Activated naive CD4-positive, alpha-beta T cell treated with Interleukin-2 at 50 U/mL for 16 hours (primary cell): Measurements from ENCODE around the gene WNT9A.

Experiments used
- DNase-seq: peaks from one replicate; pipeline ENCODE4 v3.0.0-alpha.2; 2020

The WNT9A gene

DNA sequence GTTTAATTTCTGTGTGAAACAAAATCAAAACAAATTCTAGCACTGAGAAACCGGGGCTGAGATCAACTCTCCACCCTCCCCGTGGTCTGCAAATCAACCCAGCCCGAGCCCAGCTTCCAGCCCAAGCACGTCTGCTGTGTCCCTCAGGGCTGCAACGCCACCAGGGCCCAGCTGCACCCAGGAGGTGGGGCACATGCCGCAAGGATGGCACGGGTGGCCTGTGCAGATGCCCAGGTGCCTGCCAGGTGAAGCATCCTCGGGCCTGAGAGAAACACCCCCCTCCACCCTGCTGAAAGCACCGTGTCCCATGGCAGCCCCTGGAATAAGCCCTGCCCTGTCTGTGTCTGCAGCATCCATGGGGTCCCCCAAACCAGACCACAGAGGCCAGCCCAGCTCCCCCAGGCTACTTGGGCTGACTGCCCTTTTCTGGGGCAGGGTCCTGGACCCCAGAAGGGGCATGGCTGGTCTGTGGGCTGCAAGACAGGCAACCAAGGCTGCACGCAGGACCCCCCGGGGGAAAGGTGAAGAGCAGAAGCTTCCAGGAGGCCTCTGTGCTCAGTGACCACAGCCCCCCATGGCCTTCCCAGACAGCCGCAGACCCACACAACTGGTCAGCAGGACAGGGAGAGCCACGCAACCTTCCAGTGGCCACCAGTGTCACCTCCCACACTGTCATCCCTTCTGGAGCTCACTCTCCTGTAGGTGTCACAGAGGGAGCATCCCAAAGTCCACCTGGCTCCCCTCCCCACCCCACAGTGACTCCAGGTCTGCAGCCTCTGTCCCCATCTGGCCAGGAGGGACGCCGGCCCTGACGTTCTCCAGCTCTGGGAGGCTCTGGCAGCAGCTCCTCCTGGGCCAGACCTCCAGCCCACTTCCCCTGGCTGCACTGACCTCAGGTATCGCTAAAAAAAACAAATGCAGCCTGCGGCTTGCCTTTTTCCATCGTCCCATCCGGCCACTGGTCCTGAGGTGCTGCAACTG lies 7.7 kb downstream of the WNT9A start:
- DNase-seq, result no peak

DNA sequence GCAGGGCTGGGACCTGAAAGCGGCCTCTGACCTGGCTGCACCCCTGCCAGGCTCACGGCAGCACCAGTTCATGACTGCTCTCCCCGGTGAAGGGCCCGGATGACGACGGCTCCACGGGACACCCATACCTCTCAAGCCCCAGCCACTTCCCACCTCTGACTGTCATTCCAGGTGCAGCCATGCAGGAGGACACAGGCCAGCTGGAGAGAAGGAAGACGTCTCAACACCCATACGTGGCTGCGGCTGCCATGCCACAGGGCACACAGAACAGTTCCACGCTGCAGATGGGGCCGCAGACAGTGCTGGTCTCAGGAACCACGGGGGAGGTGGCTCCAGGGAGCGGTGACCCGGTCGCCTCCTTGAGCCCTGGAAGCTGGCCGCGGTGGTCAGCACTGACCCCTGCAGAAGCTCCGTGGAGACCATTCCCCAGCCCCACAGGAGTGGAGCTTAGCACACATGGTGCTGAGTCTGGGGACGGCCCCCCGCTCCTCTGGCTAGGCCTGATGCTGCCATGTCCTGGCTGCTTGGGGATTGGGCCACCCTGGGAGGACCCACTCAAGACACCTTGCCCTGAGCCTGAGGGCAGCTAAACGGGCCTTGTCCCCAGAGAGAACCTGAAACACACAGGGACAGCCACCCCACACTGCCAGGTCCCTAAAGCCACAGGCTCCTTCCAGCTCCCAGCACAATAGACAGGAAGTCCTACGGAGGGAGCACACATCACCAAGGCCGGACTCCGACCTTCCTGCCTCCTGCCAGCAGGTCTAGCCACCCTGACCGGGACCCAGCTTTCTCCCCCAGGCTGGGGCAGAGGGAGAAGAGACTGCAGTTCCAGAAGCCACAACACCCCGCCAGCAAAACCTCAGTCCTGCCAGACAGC lies 8.6 kb downstream of the WNT9A start:
- no peak for DNase-seq

DNA sequence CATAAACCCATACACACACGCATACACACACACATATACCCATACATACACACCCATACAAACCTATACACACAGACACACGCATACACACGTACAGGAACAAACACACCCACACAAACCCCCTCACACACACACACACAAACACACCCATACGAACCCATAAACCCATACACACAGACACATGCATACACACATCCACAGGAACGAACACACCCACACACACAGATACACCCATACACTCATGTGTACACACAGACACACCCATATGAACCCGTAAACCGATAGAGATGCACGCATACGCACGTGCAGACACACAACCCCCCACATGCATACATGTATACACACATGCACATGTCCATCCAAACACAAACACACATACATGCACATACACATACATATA lies 9.5 kb downstream of the WNT9A start:
- no peak for DNase-seq

DNA sequence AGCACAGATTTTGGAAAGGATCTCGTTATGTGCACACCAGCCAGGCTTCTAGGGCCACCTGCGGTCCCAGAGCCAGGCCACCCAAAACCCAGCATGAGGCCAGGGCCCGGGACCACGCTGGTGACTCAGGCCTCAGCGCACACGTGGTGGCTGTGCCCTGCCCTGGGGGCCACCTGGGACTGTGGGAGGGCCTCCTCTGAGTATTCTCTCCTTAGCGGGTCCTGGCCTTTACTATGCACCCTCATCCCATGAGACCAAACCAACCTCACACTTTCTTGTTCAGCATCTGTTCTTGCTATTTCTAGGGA lies 9.9 kb downstream of the WNT9A start:
- no peak for DNase-seq

DNA sequence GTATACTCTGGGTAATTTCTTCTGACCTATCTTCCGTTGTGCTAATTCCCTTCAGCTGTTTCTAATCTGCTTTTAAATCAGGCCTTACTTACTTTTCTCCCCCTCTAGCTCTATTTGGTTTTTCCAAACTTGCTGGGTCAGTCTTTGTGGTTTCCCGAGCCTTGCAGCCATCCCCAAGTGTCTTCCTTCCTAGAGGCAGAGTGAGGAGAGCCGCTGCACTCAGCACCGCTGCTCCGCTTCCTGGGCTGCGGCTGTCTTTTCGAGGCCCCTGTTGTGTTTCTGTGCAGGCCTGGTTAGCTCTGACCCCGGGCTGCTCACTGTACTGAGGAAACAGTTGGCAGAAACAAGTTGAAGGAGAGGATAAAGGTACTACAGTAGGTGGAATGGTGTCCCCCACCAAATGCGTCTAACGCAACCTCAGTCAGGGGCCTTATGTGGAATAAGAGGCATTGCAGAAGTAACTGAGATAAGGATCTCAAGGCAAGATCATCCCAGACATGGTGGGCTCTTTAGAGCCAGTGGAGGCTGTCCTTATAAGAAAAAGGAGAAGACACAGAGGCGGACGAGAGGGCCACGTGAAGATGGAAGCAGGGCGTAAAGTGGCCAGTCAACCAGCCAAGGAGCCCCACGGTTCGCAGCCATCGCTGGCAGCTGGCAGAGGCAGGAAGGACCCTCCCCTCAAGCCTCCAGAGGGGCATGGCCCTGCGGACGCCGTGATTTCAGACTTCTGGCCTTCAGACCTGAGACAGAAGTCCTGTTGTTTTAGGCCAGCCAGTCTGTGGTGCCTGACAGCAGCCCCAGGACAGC lies 10.5 kb downstream of the WNT9A start:
- DNase-seq, result no peak

DNA sequence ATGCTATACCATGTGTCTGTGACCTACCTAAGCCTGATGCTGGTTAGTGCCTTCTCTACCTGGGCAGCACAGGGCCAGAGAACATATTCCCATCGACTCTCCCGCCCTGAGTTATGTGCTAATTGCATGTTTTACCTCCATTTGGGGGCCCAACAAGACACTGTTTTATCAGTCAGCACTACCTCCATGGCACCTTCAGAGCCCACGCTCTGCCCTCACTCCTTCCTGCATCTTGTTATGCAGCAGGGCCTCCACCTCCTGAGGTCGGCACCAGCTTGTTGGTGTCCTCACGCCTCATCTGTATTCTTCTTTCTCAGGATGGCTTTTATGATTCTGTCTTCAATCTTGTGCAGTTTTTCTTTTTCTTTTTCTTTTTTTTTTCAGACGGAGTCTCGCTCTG lies 11.9 kb downstream of the WNT9A start:
- no peak for DNase-seq

DNA sequence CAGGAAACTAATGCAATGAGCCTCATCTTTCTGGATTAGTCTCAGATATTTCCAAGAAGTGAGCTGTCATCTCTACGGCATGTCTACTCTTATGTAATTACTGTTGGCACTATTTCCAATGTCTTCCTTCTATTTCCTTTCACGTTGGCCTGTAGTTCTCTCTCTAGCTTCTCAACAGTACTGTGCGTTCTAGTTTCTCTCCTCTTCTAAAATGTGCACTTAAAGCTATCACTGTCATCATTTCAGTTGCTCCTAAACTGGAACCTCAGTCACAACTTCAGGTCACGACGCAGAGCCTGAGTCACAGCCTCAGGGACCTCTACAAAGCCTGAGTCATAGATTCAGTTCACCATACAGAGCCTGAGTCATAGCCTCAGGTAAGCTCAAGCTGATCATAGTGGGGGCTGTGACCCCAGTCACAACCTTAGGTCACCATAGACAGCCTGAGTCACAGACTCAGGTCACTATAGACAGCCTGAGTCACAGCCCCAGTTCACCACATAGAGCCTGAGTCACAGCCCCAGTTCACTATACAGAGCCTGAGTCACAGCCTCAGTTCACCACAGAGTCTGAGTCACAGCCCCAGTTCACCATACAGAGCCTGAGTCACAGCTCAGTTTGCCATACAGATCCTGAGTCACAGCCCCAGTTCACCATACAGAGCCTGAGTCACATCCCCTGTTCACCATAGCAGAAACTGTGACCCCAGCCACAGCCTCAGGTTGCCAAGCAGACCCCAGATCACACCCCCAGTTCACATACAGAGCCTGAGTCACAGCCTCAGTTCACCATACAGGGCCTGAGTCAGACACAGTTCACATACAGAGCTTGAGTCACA lies 13.0 kb downstream of the WNT9A start:
- peak; percentile 73 for DNase-seq

DNA sequence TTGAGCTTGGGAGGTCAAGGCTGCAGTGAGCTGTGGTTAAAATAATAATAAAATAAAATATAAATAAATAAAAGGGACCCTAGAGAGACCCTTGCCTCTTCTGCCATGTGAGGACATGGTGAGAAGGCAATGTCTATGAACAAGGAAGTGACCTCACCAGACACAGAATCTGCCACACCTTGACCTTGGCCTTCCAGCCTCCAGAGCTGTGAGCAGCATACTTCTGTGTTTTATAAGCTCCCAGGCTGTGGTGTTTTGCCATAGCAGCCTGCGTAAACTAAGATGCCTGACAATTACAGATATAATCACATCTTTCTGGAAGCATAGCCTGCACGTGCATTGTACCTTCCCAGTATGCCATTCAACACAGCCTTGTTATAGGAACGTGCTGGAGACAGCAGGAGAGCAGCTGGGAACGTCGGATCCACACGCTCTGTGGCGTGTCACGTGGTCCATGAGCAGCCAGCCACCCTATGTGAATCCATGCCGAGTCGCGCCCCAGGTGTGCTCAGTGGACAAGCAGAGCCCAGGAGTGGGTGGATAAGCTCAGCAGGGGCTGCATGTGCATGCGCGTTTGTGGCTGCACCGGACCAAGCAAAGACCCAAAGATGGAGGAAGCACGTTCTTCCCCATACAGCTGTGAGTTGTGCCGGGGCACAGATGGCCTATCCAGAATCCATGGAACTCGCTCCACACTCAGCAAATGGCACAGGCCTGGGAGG lies 17.8 kb downstream of the WNT9A start:
- no peak for DNase-seq

DNA sequence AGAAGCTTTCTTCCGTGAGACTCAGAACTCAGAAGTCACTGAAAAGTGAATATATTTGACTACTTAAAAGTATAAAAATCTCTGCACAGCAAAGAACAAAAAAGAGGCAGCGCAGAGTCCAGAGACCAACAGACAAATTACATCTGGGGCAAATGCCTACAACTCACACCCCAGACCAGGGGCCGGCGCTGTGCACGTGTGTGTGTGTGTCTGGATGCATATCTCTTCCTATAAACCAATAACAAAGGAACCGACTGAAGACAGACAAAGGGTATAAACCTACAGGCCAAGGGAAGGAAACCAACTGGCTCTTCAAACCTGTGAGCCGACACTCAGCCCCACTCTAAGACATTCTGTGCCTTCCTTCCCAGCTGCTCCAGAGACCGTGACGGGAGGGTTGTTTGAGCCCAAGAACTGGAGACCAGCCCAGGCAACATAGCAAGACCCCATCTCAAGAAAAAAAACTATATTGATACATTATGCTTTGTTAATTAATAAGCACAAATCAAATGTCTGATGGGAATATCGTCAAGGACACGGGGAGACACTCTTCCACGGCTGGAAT lies 18.8 kb downstream of the WNT9A start:
- DNase-seq, result no peak

DNA sequence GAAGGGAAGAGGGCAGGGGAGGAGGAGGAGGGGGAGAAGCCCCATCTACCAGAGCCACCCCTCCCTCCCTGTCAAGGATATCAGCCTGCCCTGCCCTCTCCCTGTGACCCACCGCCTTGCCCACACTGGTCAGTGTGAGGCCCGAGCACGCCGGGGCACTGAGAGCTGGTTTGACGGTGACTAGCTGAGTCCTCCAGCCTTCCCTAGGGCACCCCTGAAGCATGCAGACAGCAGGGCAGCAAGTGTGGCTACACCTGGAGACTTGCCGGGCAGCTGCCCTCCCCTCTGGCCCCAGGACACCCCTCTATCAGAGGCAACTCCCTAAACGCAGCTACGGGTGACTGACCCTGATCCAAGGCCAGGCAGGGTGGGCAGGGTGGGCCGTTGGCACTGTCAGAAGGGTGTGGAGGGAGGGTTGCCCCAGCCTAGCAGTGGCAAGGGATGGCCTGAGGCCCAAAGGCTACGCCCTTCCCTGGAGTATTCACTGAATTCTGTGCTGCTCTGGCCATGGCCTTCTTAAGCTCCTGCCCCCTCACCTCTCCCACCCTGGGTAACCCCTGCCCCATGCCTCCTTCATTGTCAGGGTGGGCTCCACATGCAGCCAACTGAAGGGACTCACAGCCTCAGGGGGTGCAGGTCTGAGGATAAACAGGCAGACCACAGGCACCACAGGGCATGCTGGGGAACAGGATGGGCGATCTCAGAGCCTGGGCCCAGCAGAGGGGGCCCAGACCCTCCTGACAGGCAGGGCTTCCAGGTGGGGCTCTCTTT lies 19.6 kb downstream of the WNT9A start:
- no peak for DNase-seq

DNA sequence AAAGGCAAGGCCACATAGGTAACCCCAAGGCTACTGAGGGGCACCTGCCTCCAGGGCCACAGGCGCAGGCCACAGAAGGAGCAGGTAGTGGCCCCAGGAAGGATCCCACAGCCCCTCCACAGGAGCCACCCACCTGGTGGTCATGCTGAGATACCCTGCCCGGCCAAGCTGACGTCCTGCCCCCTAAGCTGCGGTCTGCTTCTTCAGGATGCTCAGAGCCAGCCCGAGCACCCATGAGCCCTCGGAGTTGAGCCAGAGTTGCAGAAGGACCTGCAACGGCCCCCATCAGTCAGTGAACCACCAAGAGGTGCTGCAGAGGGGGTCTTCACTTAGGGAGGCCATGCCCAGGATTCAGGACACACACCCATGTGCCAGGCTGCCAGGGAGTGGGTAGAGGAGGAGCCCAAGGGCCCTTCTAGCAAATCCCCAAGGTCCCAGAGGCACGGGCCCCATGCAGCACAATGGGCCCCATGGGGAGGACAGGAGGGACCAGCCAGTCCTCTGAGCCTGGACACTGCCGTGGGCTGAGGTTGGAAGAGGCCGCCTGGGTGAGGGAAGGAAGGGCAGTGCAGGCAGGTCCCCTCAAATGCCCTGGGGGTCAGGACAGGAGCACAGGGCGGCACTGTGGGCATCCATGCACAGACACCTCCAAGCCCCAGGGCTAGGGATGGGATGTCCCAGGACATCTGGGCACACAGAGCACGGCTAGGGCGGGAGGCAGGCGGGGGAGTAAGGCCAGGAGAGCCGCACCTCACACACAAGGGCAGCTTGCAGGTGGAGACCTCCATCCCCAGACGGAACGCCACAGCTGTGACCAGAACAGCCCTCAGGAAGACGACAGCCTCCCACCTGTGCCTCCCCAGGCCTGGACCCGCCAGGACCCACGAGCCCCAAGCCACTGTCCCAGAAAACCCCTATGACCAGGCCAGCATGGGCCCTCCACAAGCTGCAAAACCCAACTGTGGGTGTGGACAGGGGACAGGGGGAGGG lies 20.5 kb downstream of the WNT9A start:
- DNase-seq, result no peak

DNA sequence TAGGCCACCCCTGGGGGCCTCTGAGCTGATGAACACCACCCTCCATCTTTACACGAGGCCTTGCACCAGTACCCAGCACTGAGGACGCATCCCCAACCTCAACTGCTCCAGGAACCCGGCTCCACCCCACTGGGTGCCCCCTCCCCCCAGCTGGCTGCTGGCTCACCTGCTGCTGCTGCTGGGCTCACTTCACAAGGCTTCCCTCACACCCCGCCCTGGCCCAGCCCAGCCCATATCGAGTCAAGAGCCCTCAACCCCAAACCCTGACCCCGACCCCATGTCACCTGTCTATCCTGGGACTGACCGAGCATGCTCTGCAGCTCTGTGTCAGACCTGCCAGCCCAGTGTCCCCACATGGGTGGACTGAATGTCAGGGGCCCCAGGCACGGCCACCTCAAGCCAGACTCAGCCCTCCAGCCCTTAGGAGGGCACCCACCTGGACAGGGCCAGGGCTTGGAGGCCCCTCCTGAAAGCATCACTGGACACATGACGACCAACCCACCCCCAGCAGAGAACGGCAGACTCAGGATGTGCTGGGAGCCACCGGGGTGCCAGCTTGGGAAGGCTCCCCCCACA lies 21.4 kb downstream of the WNT9A start:
- no peak for DNase-seq

DNA sequence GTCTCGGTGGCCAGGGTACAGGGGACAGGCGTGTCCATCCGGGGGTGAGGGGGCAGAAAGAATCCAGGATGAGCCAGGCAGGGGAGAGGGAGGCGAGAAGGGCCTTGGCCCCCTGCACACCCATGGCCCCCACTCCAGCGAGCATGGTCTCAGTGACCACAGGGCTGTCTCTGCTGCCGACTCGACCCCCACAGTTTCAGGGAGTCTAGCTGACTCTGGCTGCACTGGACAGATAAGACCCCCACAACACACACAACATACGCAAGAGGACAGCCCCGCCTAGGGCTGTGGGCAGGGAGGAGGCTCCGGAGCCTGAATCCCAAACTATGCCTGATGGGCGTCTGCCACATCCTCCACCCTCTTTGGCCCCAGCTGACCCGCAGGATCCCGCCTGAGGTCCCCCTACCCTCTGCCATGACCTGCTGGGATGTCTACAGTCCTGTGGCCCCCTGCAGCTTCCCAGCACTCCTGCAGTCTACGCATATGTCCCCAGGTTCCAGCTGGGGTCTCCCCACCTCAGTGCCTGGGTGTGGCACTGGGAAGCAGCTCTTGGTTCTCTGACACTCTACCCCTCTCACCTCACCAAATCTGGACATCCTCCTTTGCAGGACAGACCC lies 22.0 kb downstream of the WNT9A start:
- DNase-seq, result no peak

DNA sequence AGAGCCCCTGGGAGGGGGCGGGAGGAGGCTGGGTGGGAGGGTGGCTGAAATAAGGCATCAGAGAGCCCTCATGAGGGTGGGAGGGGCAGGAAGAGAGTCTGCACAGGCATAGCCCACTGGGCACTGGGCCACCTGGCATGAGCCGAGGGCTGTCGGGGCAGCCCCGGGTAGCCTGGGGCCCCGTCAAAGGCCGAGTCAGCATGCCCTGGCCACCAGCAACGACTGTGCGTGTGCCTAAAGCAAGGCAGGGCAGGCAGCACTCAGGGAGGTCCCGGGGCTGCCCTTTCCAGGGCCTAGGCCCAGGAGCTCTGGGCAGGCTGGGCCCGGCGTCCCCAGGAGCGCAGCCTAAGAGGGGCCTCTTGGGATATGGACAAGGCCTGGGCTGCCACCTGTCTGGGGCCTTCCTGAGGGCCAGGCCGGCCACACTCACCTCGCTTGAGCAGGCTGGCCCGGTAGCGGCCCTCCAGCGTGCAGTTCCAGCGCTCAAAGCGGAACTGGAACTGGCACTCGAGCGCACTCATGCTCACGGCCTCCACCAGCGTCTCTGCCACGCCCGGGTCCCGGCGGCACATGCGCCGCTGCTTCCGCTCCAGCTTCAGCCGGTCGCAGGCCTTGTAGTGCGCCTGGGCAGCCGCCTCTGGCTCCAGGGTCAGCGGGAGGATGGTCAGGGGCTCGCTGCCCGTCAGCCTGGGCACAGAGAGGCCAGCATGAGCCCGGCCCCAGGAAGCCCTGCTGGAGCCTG lies 22.7 kb downstream of the WNT9A start:
- no peak for DNase-seq

DNA sequence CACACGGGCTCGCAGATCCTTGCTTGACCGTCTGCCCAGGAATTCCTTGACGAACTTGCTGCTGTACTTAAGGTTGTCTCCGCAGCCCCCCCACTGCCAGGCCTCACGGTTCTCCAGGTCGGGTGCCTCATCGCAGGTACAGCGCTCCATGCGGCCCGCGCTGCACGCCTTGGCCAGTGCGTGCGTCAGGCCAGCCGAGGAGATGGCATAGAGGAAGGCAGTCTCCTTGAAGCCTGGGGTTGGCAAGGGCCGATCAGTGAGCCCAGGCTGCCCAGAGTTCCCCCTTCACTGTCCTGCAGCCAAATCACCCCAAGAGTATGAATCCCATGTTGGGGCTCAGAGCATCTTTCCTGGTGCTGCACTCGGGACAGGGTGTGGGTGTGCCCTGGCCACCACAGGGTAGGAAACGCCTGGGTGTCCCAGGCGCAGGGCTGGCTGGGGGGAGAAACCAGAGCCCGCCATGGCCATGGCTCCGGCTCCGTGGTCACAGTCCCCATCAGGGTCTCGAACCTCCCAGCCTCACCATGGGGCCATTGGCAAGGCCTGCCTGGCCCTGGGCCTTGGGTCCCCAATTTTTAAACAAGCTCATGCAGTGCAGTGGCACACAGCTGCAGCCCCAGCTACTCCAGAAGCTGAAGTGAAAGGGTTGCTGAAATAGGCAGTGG lies 23.4 kb downstream of the WNT9A start:
- DNase-seq, result no peak

DNA sequence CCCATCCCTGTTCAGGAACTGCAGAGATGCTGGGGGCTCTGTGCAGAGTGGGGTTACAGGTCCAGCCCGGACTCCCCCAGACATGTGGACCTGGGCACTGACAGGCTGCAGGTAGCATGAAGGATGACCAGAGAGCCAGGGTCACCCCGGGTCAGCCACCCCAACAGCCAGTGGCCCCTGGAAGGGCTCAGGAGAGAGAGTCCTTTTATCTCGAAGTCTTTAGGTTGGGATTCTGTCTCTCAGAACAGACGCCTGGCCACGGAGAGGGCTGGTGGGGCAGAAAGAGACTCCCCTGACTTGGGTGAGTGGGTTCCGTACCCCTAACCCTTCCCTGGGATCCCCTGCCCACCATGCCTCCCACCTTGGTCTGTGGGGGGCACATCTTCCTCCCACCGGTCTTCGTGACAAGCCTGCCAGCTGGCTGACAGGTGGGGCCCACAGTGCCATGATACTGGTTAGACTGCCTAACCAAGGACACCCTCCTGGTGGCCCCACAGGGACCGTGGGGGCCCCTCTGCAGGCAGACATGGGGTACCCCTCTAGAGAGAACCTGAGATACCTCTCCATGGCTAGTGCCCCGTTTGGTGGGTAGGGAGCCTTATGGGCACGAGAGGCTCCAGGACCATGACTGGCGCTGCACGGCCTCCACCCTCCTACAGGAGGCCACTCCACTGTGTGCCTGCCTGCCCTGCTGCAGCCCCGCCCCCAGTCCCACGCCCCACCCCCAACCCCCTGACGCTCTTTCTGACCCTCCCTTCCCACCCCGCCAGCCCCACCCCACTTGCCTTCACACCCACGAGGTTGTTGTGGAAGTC lies 24.2 kb downstream of the WNT9A start:
- no peak for DNase-seq
